ENCODE results near the gene RNF141. TPM values are rescaled to one million over a fixed set of nuclear protein-coding genes. Genes with fewer than 3 reads are reported as not detected.

Gene RNF141
- total and polyA plus RNA-seq, 2 of the 13 experiments (the other 11 are each of a cell fraction or from before 2014, with no cell fraction given), result 9.3 to 22.4 TPM

DNA sequence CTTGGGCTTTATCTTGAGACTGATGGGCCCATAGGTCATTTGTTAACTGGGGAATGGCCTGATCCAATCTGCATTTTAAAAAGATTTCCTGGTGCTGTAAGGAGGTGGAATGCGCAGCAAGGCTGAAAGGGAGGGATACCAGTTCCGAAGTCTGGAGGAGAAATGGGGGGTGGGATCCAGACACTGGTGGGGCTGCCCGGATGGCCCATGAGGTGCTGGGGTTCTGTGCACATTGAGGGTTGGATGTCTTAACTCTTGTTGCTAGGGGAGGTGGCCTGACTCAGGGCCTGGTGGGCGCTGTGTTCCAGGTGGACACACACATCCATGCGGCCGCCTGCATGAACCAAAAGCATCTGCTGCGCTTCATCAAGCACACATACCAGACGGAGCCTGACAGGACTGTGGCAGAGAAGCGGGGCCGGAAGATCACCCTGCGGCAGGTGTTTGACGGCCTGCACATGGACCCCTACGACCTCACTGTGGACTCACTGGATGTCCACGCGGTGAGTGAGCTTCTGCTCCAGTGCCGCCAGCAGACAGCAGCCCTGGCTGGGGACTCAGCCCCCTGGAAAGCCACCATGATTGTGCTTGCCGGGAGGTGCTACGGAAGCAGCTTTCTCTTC lies 47.8 kb downstream of the RNF141 start (continued):
- TF ChIP-seq, protein P1, sequence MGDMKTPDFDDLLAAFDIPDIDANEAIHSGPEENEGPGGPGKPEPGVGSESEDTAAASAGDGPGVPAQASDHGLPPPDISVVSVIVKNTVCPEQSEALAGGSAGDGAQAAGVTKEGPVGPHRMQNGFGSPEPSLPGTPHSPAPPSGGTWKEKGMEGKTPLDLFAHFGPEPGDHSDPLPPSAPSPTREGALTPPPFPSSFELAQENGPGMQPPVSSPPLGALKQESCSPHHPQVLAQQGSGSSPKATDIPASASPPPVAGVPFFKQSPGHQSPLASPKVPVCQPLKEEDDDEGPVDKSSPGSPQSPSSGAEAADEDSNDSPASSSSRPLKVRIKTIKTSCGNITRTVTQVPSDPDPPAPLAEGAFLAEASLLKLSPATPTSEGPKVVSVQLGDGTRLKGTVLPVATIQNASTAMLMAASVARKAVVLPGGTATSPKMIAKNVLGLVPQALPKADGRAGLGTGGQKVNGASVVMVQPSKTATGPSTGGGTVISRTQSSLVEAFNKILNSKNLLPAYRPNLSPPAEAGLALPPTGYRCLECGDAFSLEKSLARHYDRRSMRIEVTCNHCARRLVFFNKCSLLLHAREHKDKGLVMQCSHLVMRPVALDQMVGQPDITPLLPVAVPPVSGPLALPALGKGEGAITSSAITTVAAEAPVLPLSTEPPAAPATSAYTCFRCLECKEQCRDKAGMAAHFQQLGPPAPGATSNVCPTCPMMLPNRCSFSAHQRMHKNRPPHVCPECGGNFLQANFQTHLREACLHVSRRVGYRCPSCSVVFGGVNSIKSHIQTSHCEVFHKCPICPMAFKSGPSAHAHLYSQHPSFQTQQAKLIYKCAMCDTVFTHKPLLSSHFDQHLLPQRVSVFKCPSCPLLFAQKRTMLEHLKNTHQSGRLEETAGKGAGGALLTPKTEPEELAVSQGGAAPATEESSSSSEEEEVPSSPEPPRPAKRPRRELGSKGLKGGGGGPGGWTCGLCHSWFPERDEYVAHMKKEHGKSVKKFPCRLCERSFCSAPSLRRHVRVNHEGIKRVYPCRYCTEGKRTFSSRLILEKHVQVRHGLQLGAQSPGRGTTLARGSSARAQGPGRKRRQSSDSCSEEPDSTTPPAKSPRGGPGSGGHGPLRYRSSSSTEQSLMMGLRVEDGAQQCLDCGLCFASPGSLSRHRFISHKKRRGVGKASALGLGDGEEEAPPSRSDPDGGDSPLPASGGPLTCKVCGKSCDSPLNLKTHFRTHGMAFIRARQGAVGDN (CRISPR knock-in tag; IDR thresholded peaks at IDR 0.05), result no peak
- no peak for TF ChIP-seq ZSCAN30 (CRISPR knock-in tag; IDR thresholded peaks at IDR 0.05)
- TF ChIP-seq NFE2 (CRISPR knock-in tag; IDR thresholded peaks at IDR 0.05), result no peak
- TF ChIP-seq TAF1 (CRISPR knock-in tag; IDR thresholded peaks at IDR 0.05), result no peak

GRCh38 chr11:10492084-10492483 lies 48.9 kb downstream of the RNF141 start:
- 89% methylated on average over 2 of the region's 2 CpGs for WGBS (ENCODE audit: low lambda C conversion rate)
- H2AFZ ChIP-seq (ENCODE audit: low read length), result no peak overlapping the region
- H3K4me3 ChIP-seq (replicated peaks in 1 of 3; ENCODE audit: insufficient read depth in 1 of 3, low read depth in 2 of 3, low read length in 3 of 3), result no peak overlapping the region
- no peaks in the 10 kb centered on the region for H3K27me3 ChIP-seq (ENCODE audit: control insufficient read depth in 1 of 2, insufficient read depth in 2 of 2, low read length in 2 of 2)
- intact Hi-C loops (cut with micrococcal nuclease; ENCODE audit: unreplicated experiment) (no loop called here), in situ Hi-C loops (cut with HindIII; ENCODE audit: extremely low pct_ligation_motif_present, low pct_unique_long_range_greater_than_20kb) (no loop called here)
- no peak overlapping the region for H3K4me2 ChIP-seq (ENCODE audit: low read depth, low read length)
- H3K27ac ChIP-seq (ENCODE audit: extremely low read length, insufficient read depth, low read length), result no peak overlapping the region
- BruUV-seq (replicated peaks), result no TSS peak
- no peak overlapping the region for H3K9ac ChIP-seq (ENCODE audit: insufficient read depth, low read depth, low read length)
- ChIA-PET POLR2A (no interaction called here), CTCF (ENCODE audit: low intra/inter-chr PET ratio, low total read pairs) (no interaction called here)
- no peak for DNase-seq (ENCODE audit: low spot score)
- no peak for FAIRE-seq
- TF ChIP-seq ZNF703 (CRISPR knock-in tag; IDR thresholded peaks at IDR 0.05; ENCODE audit: borderline replicate concordance) (no peak), SSRP1 (CRISPR knock-in tag; IDR thresholded peaks at IDR 0.05) (no peak)
- H3K79me2 ChIP-seq (ENCODE audit: insufficient read depth, low read length), result no peaks in the 10 kb centered on the region
- H3K36me3 ChIP-seq (replicated peaks in 1 of 2; ENCODE audit: control insufficient read depth in 1 of 2, insufficient read depth in 2 of 2, low read length in 2 of 2), result no peaks in the 10 kb centered on the region
- no peak for ATAC-seq
- H3K4me1 ChIP-seq (ENCODE audit: insufficient read depth, low read length), result peaks cover 21% of the 10 kb centered on the region
- H4K20me1 ChIP-seq (ENCODE audit: insufficient read depth, low read length), result no peaks in the 10 kb centered on the region
- no peaks in the 10 kb centered on the region for H3K9me3 ChIP-seq (ENCODE audit: low read length)
